CD4-positive, CD25-positive, alpha-beta regulatory T cell (primary cell): ENCODE measurements around the gene TDRD7. TPM values are rescaled to one million over a fixed set of nuclear protein-coding genes. Genes with fewer than 3 reads are reported as not detected.

Source experiments
- ATAC-seq, 2 donors: fragments of 150-1000 bp; cut with Tn5 transposase; one replicate each; pipeline ENCODE4 v1.10.0; 2021; ENCODE audit warnings: low read depth in 2 of 2, moderate number of reproducible peaks in 2 of 2, moderate library complexity in 1 of 2
- DNase-seq, 3 donors: peaks; one replicate each; pipeline versions ENCODE4 v3.0.0 to v3.0.0-alpha.2; 2012 to 2022; ENCODE audit warnings: mixed read lengths in 1 of 3
- H3K27ac ChIP-seq: one replicate; pipeline ENCODE4 v1.7.0; 2013; ENCODE audit warnings: mild to moderate bottlenecking, low read length; ENCODE audit not compliant: insufficient read depth, poor library complexity, severe bottlenecking
- H3K27me3 ChIP-seq: one replicate; pipeline ENCODE4 v1.7.0; 2013; ENCODE audit warnings: low read length; ENCODE audit not compliant: control insufficient read depth, insufficient read depth
- H3K36me3 ChIP-seq: one replicate; pipeline ENCODE4 v1.7.0; 2013; ENCODE audit warnings: mild to moderate bottlenecking, low read length, moderate library complexity; ENCODE audit not compliant: control insufficient read depth, insufficient read depth
- H3K4me1 ChIP-seq: 2 replicates; pipeline ENCODE4 v1.7.0; 2013; ENCODE audit warnings: mild to moderate bottlenecking, low read length; ENCODE audit not compliant: insufficient read depth, control insufficient read depth, poor library complexity, severe bottlenecking
- H3K4me3 ChIP-seq: one replicate; pipeline ENCODE4 v1.7.0; 2013; ENCODE audit warnings: low read depth, mild to moderate bottlenecking, low read length, moderate library complexity
- H3K9me3 ChIP-seq, 2 experiments: 1 replicate in 1 of 2; 2 replicates in 1 of 2; pipeline ENCODE4 v1.7.0; 2013; ENCODE audit warnings: low read length in 2 of 2, mild to moderate bottlenecking in 1 of 2, moderate library complexity in 1 of 2; ENCODE audit not compliant: control insufficient read depth in 2 of 2
- H3K27ac Mint-ChIP-seq, 3 donors: one replicate each; pipeline ENCODE4 v1.8.0; 2020 to 2022; ENCODE audit warnings: mild to moderate bottlenecking in 3 of 3, mixed read lengths in 3 of 3, moderate library complexity in 2 of 3
- H3K27me3 Mint-ChIP-seq: one replicate; pipeline ENCODE4 v1.8.0; 2022; ENCODE audit warnings: mild to moderate bottlenecking, mixed read lengths
- H3K36me3 Mint-ChIP-seq: one replicate; pipeline ENCODE4 v1.8.0; 2020; ENCODE audit warnings: mixed read lengths
- H3K4me1 Mint-ChIP-seq, 4 donors: one replicate each; pipeline ENCODE4 v1.8.0; 2020 to 2022; ENCODE audit warnings: mixed read lengths in 4 of 4, mild to moderate bottlenecking in 1 of 4
- H3K4me3 Mint-ChIP-seq, 4 donors: one replicate each; pipeline ENCODE4 v1.8.0; 2020 to 2022; ENCODE audit warnings: mild to moderate bottlenecking in 4 of 4, mixed read lengths in 4 of 4, moderate library complexity in 3 of 4
- H3K9me3 Mint-ChIP-seq, 7 donors: one replicate each; pipeline ENCODE4 v1.8.0; 2020 to 2022; ENCODE audit warnings: mixed read lengths in 7 of 7, mild to moderate bottlenecking in 3 of 7, moderate library complexity in 2 of 7
- polyA plus RNA-seq, 4 donors: library from polyadenylated mRNA; unstranded; fragments of 300-500 nt; fragmentation: Illumina TruSeq; gene quantifications; one replicate each; pipeline ENCODE4 v1.2.3, GENCODE V29; 2021
- total RNA-seq: library from RNA; stranded (reverse); gene quantifications from one replicate; pipeline ENCODE4 v1.2.3, GENCODE V29; 2022

The TDRD7 gene
- total and polyA plus RNA-seq, 5 donors from 2014 or later = 5.1 to 10.3 (median 8.1) TPM

GRCh38 chr9:97543561-97543960 lies 131.7 kb downstream of the TDRD7 start:
- H3K4me3 Mint-ChIP-seq = no peak overlapping the region
- no peak for DNase-seq
- no peak overlapping the region for H3K27ac Mint-ChIP-seq

GRCh38 chr9:97545486-97545885 lies 133.6 kb downstream of the TDRD7 start:
- H3K27ac ChIP-seq = no peak overlapping the region
- no peaks in the 10 kb centered on the region for H3K27me3 Mint-ChIP-seq
- H3K9me3 ChIP-seq = no peaks in the 10 kb centered on the region
- H3K9me3 Mint-ChIP-seq = no peaks in the 10 kb centered on the region
- no peak overlapping the region for H3K4me3 Mint-ChIP-seq
- H3K4me1 ChIP-seq = no peaks in the 10 kb centered on the region
- H3K4me3 ChIP-seq = no peak overlapping the region
- H3K4me1 Mint-ChIP-seq = no peaks in the 10 kb centered on the region
- H3K27me3 ChIP-seq = no peaks in the 10 kb centered on the region
- no peaks in the 10 kb centered on the region for H3K36me3 ChIP-seq
- DNase-seq = no peak
- no peaks in the 10 kb centered on the region for H3K36me3 Mint-ChIP-seq
- no peak overlapping the region for H3K27ac Mint-ChIP-seq
- no peak for ATAC-seq

More at GRCh38 chr9:97543561-97543960, 131.7 kb downstream of the TDRD7 start:
- no peak overlapping the region for H3K4me3 ChIP-seq
- no peak overlapping the region for H3K27ac ChIP-seq
- ATAC-seq = no peak
- H3K36me3 ChIP-seq = no peaks in the 10 kb centered on the region
- no peaks in the 10 kb centered on the region for H3K4me1 Mint-ChIP-seq
- H3K9me3 ChIP-seq = no peaks in the 10 kb centered on the region
- no peaks in the 10 kb centered on the region for H3K27me3 Mint-ChIP-seq
- no peaks in the 10 kb centered on the region for H3K27me3 ChIP-seq
- H3K9me3 Mint-ChIP-seq = no peaks in the 10 kb centered on the region
- no peaks in the 10 kb centered on the region for H3K4me1 ChIP-seq
- no peaks in the 10 kb centered on the region for H3K36me3 Mint-ChIP-seq

Other genes starting within 250 kb of the TDRD7 start
- 9.1 TPM for gene CCDC180, start 104.4 kb upstream of the TDRD7 start, total RNA-seq
- 1 to 10 TPM in 1 of 4 donors, under 1 TPM in 3; 0.24 to 1.3 (median 0.74) TPM for gene CCDC180, start 104.4 kb upstream of the TDRD7 start, polyA plus RNA-seq
- 3.7 TPM for gene TMOD1, start 89.6 kb downstream of the TDRD7 start, total RNA-seq
- gene TMOD1, start 89.6 kb downstream of the TDRD7 start, polyA plus RNA-seq = 10 to 100 TPM in 1 of 4 donors, 1 to 10 TPM in 3; 2.4 to 11.0 (median 5.5) TPM
- gene TSTD2, start 221.3 kb downstream of the TDRD7 start, total RNA-seq = 21.5 TPM
- 10 to 100 TPM in 1 of 4 donors, 1 to 10 TPM in 3; 5.5 to 13.3 (median 9.1) TPM for gene TSTD2, start 221.3 kb downstream of the TDRD7 start, polyA plus RNA-seq
- 47.4 TPM for gene NCBP1, start 221.7 kb downstream of the TDRD7 start, total RNA-seq
- 10 to 100 TPM; 18.0 to 30.1 (median 21.5) TPM for gene NCBP1, start 221.7 kb downstream of the TDRD7 start, polyA plus RNA-seq